Activated naive CD4-positive, alpha-beta T cell treated with anti-CD3 and anti-CD28 coated beads, Interleukin-2, amount 50 U/mL, for 24 hours (primary cell): ENCODE measurements around the gene COL9A3.
"Not testable (repeated sequence)": the region's sequence is repeated elsewhere in the genome, so short reads cannot be mapped to it uniquely, and the experiment has no call there.

Experiments used
- H3K27ac Mint-ChIP-seq: one replicate; pipeline ENCODE4 v1.8.0; 2021; ENCODE audit warnings: mild to moderate bottlenecking, mixed read lengths
- H3K27me3 Mint-ChIP-seq: one replicate; pipeline ENCODE4 v1.8.0; 2021; ENCODE audit warnings: mixed read lengths
- H3K36me3 Mint-ChIP-seq: one replicate; pipeline ENCODE4 v1.8.0; 2021; ENCODE audit warnings: mixed read lengths
- H3K4me1 Mint-ChIP-seq: one replicate; pipeline ENCODE4 v1.8.0; 2021; ENCODE audit warnings: mixed read lengths
- H3K4me3 Mint-ChIP-seq: one replicate; pipeline ENCODE4 v1.8.0; 2021; ENCODE audit warnings: mild to moderate bottlenecking, mixed read lengths
- H3K9me3 Mint-ChIP-seq: one replicate; pipeline ENCODE4 v1.8.0; 2021; ENCODE audit warnings: mixed read lengths

The COL9A3 gene

DNA sequence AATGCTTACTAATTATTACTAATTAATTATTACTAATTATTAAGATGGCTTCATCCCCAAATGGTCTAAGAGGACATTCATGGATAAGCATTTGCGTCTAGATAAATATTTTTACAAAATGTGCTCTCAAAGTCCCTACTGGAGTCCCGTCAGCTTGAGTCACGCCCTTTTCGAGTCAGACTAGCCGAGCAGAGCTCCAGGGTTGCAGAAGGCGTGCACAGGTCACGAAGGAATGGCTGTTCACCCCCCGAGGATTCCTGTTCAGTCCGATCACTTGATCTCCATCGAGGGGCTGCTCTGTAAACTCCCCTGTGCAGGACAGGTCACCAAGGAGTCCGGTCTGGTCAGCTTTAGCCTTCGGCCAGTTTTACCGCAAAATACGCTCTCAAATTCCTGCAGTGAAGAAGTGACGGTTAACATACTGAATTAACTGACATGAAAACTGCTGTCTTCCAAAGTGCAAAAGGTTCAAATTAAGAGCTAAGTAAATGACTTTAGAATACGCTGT, 24.9 kb downstream of the COL9A3 start:
- H3K4me1 Mint-ChIP-seq = no peaks in the 10 kb centered on the region
- H3K27ac Mint-ChIP-seq = no peak overlapping the region
- no peaks in the 10 kb centered on the region for H3K9me3 Mint-ChIP-seq
- H3K36me3 Mint-ChIP-seq = peaks cover 2% of the 10 kb centered on the region
- H3K4me3 Mint-ChIP-seq = no peak overlapping the region
- H3K27me3 Mint-ChIP-seq = no peaks in the 10 kb centered on the region

DNA sequence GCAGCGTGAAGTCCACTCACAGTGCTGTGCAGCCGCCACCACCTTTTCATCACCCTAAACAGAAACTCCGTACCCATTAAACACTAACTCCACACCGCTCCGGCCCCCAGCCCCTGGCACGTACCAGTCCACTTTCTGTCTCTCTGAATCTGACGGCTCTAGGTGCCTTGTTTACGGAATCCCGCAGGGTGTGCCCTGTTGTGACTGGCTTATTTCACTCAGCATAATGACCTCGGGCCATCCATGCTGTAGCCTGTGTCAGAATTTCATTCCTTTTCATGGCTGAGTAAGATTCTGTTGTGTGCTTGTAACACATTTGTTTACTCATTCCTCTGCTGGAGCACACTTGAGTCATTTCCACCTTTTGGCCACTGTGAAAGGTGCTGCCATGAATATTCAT, 26.8 kb downstream of the COL9A3 start:
- H3K4me1 Mint-ChIP-seq = no peaks in the 10 kb centered on the region
- H3K9me3 Mint-ChIP-seq = no peaks in the 10 kb centered on the region
- H3K27ac Mint-ChIP-seq = no peak overlapping the region
- H3K27me3 Mint-ChIP-seq = no peaks in the 10 kb centered on the region
- no peak overlapping the region for H3K4me3 Mint-ChIP-seq
- H3K36me3 Mint-ChIP-seq = peaks cover 2% of the 10 kb centered on the region

DNA sequence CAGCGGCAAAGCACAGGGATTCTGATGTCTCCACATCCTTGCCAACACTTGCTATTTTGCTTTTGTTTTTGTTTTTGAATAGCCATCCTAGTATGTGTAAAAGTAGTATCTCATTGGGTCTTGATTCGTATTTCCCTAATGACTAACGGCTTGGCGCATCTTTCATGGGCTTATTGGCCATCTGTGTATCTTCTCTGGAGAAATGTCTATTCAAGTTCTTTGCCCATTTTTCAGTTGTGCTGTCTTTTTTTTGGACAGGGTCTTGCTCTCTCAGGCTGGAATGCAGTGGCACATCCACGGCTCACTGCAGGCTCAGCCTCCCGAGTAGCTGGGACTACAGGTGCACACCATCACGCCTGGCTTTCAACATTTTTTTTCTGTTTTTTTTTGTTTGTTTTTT, 27.3 kb downstream of the COL9A3 start:
- H3K9me3 Mint-ChIP-seq = no peaks in the 10 kb centered on the region
- H3K36me3 Mint-ChIP-seq = peaks cover 2% of the 10 kb centered on the region
- H3K4me3 Mint-ChIP-seq = no peak overlapping the region
- no peaks in the 10 kb centered on the region for H3K27me3 Mint-ChIP-seq
- H3K4me1 Mint-ChIP-seq = no peaks in the 10 kb centered on the region
- no peak overlapping the region for H3K27ac Mint-ChIP-seq

DNA sequence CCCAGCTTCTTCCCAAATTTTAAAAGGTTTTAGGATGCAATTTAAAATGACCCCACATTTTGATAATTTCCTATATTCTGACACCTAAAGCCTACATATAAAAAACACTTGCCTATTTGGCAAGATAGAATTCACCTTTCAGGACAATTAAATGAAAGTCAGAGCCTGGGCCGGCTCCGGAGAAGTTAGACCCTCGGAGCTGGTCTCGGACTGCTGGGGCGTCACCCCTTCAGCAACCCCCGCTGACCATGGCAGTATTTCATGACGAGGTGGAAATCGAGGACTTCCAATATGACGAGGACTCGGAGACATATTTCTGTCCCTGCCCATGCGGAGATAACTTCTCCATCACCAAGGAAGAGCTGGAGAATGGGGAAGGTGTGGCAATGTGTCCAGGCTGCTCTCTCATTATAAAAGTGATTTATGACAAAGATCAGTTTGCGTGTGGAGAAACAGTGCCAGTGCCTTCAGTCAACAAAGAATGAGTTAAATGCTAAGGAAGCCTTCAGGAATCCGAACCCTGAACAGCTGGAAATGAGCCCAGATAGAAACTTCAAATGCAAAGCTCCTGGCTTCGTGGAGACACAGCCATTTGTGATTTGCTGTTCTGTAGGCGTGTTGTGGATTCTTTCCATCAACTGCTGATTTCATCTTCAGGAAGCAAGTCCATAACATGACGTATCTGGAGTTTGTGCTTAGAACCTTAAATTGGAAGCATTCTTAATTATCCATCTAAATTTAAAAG, 28.7 kb downstream of the COL9A3 start:
- no peak overlapping the region for H3K4me3 Mint-ChIP-seq
- H3K4me1 Mint-ChIP-seq = no peaks in the 10 kb centered on the region
- H3K9me3 Mint-ChIP-seq = no peaks in the 10 kb centered on the region
- no peaks in the 10 kb centered on the region for H3K27me3 Mint-ChIP-seq
- peaks cover 3% of the 10 kb centered on the region for H3K36me3 Mint-ChIP-seq
- H3K27ac Mint-ChIP-seq = no peak overlapping the region

DNA sequence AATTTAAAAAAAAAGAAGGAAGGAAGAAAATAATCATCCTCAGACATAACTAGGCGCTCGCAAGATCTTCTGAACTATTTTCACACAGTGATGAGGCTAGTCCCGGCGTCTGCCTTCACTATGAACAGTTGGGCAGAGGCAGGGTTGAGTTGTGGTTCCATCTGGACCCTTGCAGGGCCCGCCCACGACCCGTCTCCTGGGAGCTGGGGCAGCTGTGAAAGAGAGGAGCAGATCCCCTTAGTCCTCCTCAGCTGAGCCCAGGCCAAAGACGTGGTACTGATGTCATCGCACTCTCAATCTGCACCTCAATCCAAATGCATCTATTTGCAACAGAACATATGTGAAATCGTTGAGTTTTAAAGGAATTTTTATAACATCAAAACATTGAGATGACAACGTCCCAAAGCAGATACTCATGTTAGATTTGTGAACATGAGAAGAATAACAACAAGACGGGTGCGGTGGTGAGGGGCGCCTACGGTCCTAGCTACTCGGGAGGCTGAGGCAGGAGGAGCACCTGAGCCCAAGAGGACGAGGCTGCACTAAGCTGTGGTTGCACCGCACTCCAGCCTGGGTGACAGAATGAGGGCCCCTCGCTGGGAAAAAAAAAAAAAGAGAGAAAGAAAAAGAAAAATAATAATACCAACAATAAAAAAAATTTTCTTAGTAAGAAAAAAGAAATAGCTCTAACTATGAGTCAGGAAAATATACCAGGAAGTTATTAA, 29.5 kb downstream of the COL9A3 start:
- H3K4me1 Mint-ChIP-seq = no peaks in the 10 kb centered on the region
- H3K9me3 Mint-ChIP-seq = no peaks in the 10 kb centered on the region
- H3K36me3 Mint-ChIP-seq = peaks cover 5% of the 10 kb centered on the region
- no peaks in the 10 kb centered on the region for H3K27me3 Mint-ChIP-seq
- no peak overlapping the region for H3K4me3 Mint-ChIP-seq
- no peak overlapping the region for H3K27ac Mint-ChIP-seq

DNA sequence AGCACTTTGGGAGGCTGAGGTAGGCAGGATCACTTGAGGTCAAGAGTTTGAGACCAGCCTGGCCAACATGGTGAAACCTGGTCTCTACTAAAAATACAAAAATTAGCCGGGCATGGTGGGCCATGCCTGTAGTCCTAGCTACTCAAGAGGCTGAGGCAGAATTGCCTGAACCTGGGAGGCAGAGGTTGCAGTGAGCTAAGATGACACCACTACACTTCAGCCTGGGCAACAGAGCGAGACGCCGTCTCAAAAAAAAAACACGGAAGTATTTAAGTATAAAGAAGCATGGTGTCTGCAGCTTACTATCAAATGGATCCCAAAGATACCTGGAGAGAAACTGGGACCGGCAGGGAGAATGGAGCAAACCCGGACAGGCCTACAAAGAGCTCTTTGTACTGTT, 32.1 kb downstream of the COL9A3 start:
- H3K36me3 Mint-ChIP-seq, H3K27ac Mint-ChIP-seq, H3K4me3 Mint-ChIP-seq, H3K4me1 Mint-ChIP-seq, H3K27me3 Mint-ChIP-seq, H3K9me3 Mint-ChIP-seq: not testable (repeated sequence)

DNA sequence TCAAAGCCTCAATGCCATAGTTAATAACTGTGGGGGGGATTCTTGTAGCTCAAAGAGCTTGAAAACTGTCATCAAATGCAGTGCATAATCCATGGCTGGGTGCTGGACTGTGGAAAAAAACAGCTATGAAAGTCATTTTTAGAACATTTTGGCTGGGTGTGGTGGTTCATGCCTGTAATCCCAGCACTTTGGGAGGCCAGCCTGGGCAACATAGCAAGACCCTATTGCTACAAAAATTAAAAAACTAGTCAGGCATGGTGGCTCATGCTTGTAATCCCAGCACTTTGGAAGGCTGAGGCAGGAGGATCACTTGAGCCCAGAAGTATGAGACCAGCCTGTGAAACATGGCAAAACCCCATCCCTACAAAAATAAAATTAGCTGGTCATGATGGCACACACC, 32.6 kb downstream of the COL9A3 start:
- no peak overlapping the region for H3K27ac Mint-ChIP-seq
- H3K36me3 Mint-ChIP-seq = peaks cover 8% of the 10 kb centered on the region
- H3K27me3 Mint-ChIP-seq = no peaks in the 10 kb centered on the region
- no peaks in the 10 kb centered on the region for H3K9me3 Mint-ChIP-seq
- no peaks in the 10 kb centered on the region for H3K4me1 Mint-ChIP-seq
- H3K4me3 Mint-ChIP-seq = no peak overlapping the region

DNA sequence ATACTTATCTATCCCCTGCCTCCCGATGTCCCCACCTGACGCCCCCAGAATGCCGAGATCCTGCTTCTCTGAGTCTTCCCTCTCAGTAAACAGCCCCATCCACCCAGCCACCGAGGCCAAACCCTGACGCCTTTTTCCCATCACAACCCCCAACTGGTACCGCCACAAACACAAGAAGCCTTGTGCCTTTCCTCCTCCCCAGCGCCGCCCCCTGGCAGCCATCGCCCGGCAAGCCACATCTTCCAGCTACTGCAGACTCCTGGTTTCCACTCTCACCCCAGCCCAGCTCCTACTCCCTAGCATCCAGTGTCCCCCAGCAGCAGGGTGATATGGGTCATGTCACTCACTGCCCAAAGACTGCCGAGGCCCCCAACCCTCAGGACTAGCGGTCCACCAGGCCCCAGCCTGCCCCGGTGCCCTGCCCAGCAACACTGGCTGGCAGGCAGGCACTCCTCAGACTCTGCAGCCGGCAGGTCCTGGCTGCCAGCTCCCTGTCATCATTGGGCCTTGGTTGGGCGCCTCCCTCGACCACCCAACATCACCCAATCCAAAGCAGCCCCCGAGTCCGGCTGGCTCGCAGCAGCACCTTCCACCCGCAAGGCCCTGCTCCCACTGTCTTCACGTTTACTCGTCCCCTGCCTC, 33.6 kb downstream of the COL9A3 start:
- Mint-ChIP-seq H3K27me3 (no peaks in the 10 kb centered on the region), H3K27ac (no peak overlapping the region), H3K36me3 (peaks cover 8% of the 10 kb centered on the region), H3K4me3 (no peak overlapping the region), H3K9me3 (no peaks in the 10 kb centered on the region), H3K4me1 (no peaks in the 10 kb centered on the region)

DNA sequence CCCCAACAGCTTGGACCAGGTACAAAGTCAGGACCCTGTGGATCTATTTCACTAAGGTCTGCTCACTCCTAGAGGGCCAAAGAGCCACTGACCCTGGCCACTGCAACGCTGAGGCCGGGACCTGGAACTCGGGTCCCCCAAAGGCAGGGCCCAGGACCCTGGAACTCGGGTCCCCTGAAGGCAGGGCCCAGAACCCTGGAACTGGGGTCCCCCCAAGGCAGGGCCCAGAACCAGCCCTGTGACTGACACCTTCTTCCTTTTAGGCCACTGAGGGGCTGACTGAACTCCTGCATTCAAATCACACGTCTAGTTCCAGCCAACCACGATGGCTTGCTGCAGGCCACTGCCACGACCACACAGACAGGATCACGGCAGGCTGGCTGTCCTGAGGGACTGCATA, 35.3 kb downstream of the COL9A3 start:
- Mint-ChIP-seq H3K27ac (no peak overlapping the region), H3K4me1 (peaks cover 2% of the 10 kb centered on the region), H3K4me3 (no peak overlapping the region), H3K36me3 (peaks cover 11% of the 10 kb centered on the region), H3K9me3 (no peaks in the 10 kb centered on the region), H3K27me3 (no peaks in the 10 kb centered on the region)

DNA sequence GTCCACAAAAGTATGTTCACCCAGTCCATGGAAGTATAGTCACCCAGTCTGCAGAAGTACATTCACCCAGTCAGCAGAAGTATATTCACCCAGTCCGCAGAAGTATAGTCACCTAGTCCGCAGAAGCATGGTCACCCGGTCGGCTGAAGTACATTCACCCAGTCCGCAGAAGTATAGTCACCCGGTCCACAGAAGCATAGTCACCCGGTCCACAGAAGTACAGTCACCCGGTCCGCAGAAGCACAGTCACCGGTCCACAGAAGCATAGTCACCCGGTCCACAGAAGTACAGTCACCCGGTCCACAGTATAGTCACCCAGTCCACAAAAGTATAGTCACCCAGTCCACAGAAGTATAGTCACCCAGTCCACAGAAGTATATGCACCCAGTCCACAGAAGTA, 36.0 kb downstream of the COL9A3 start:
- no peaks in the 10 kb centered on the region for H3K9me3 Mint-ChIP-seq
- no peak overlapping the region for H3K27ac Mint-ChIP-seq
- no peaks in the 10 kb centered on the region for H3K27me3 Mint-ChIP-seq
- H3K4me1 Mint-ChIP-seq = peaks cover 5% of the 10 kb centered on the region
- H3K36me3 Mint-ChIP-seq = peaks cover 15% of the 10 kb centered on the region
- H3K4me3 Mint-ChIP-seq = no peak overlapping the region

DNA sequence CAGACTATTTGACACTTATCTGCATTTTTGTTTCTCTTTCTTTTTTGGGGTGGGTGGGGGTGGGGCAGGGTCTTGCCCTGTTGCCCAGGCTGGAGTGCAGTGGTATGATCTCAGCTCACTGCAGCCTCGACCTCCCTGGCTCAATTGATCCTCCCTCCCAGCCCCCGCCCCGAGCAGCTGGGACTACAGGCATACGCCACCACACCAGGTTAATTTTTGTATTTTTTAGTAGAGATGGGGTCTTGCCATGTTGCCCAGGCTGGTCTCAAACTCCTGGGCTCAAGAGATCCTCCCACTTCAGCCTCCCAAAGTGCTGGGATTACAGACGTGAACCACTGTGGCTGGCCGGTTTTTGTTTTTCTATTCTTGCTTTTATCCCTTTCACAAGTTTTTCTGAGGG, 36.5 kb downstream of the COL9A3 start:
- H3K27me3 Mint-ChIP-seq, H3K4me1 Mint-ChIP-seq, H3K4me3 Mint-ChIP-seq, H3K27ac Mint-ChIP-seq, H3K9me3 Mint-ChIP-seq: not testable (repeated sequence)
- peaks cover 18% of the 10 kb centered on the region for H3K36me3 Mint-ChIP-seq

DNA sequence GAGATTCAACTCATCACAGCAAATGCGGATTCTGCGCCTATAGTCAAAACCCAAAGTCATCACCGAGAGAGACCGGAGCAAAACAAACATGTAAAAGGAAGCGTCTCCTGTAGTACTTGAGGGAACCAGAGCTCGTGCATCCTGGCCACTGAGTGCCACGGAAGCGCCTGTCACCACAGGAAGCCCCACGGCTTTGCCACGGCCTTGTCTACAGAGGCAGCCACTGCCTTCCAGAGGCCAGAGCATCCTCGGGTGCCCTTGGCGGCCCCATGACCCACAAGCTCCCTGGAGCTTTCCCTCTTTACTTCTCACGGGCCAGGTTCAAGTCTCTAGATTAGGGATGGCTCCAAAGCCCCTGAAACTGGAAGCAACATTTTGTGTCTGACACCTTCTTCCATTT, 37.3 kb downstream of the COL9A3 start:
- Mint-ChIP-seq H3K4me1 (peaks cover 13% of the 10 kb centered on the region), H3K27me3 (no peaks in the 10 kb centered on the region), H3K36me3 (peaks cover 18% of the 10 kb centered on the region), H3K9me3 (no peaks in the 10 kb centered on the region), H3K4me3 (no peak overlapping the region), H3K27ac (no peak overlapping the region)

DNA sequence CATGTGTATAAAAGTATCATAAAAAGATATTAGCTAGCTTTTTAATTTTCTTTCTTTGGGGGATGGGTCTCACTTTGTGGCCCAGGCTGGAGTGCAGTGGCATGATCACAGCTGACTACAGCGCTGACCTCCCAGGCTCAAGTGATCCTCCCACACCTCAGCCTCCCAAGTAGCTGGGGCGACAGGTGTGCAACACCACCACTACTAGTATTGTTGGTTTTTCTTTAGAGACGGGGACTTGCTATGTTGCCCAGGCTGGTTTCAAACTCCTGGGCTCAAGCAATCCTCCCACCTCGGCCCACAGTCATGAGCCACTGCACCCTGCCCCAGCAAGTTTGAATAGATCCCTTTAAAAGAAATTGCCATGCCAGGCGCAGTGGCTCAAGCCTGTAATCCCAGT, 38.3 kb downstream of the COL9A3 start:
- H3K27ac Mint-ChIP-seq = no peak overlapping the region
- H3K4me3 Mint-ChIP-seq = no peak overlapping the region
- H3K36me3 Mint-ChIP-seq = peaks cover 17% of the 10 kb centered on the region
- H3K27me3 Mint-ChIP-seq = no peaks in the 10 kb centered on the region
- no peaks in the 10 kb centered on the region for H3K9me3 Mint-ChIP-seq
- peaks cover 20% of the 10 kb centered on the region for H3K4me1 Mint-ChIP-seq

DNA sequence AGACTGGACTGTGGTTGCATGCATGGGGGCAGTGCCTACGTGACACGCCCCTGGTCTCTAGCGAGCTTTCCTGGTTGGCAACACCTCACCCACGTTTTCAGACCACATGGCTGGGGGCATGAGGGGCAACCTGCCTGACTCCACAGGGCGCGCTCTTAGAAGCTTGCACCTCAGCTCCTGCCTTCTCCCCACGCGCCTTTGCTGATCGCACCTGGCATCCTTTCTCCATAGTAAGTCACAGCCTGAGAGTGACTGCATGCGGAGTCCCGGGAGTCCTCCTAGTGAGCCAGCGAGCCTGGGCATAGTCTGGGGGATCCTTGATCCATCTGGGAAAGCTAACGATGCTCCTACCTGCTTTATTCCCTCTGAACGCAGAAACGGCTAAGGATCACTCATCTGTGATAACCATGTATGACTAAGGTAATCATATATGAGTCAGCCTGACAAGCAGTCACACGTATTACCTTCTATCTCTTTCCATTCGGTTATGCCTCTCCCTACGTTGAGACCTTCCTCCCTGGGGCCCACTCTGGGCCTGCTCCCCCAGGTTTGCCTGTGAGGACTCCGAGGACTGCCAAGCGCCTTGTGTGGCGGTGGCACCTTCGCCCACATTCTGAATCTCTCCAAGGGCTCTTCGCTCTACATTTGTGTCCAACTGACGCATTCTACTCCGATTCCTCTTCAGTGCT, 40.2 kb downstream of the COL9A3 start:
- Mint-ChIP-seq H3K9me3 (no peaks in the 10 kb centered on the region), H3K4me3 (no peak overlapping the region), H3K27ac (no peak overlapping the region), H3K4me1 (peaks cover 27% of the 10 kb centered on the region), H3K27me3 (no peaks in the 10 kb centered on the region), H3K36me3 (peaks cover 15% of the 10 kb centered on the region)

DNA sequence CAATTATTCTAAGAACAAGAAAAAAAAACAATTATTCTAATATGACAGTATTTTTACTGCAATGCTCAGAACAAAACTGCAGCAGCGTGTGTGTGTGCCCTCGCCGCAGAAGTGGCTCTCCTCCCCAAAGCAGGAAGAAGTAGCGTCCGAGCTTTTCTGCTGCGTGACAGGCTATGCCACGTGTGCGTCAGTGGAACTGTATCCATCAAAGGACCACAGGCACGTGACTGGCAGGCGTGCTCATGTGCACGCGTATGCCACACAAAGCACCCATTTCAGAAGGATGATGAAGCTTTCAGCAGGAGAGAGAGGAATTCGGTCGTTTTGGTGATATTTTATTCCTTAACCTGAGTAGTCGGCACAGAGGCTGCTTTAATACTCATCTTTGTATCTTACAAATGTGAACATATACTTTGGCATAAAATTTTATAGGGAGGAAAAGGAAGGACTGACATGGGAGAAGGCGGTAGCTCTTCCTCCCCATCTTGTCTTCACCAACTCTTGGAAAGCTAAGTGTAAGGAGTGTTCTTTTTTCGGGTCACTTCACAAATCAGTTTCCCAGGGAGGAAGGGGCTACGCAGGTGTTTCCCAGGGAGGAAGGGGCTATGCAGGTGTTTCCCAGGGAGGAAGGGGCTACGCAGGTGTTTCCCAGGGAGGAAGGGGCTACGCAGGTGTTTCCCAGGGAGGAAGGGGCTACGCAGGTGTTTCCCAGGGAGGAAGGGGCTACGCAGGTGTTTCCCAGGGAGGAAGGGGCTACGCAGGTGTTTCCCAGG, 41.4 kb downstream of the COL9A3 start:
- no peaks in the 10 kb centered on the region for H3K27me3 Mint-ChIP-seq
- H3K4me3 Mint-ChIP-seq = peak overlapping the region; percentile 47
- no peak overlapping the region for H3K27ac Mint-ChIP-seq
- H3K9me3 Mint-ChIP-seq = no peaks in the 10 kb centered on the region
- H3K4me1 Mint-ChIP-seq = peaks cover 31% of the 10 kb centered on the region
- H3K36me3 Mint-ChIP-seq = peaks cover 14% of the 10 kb centered on the region
